ENCODE measurements around the gene PPP1R13B.

PPP1R13B gene

GRCh38 chr14:103847451-103848174 lies at the start of gene PPP1R13B:
Gene PPP1R13B (minus strand): TSS chr14:103847575. CDS start chr14:103847307, 268 bp downstream.
- Histone ChIP-seq H3K9ac (ENCODE audit: low read length) (peak within 1 kb of the TSS; percentile 73), H3K27me3 (ENCODE audit: insufficient read depth, low read length) (0 out of 2 replicates have a peak, but pooled peaks cover 9% of the 10 kb centered on the region), H3K4me2 (ENCODE audit: low read length) (peak within 1 kb of the TSS; percentile 91), H3F3A (ENCODE audit: insufficient read depth, low read length) (no peaks in the 10 kb centered on the region), H3K27ac (ENCODE audit: low read depth, low read length, poor library complexity, severe bottlenecking) (no peak within 1 kb of the TSS), H4K20me1 (ENCODE audit: insufficient read depth, low read length) (no peaks in the 10 kb centered on the region; the same call in 1 of the 2 replicates), H3K4me3 (ENCODE audit: low read depth, low read length, poor library complexity, severe bottlenecking) (peak within 1 kb of the TSS; percentile 79), H3K4me1 (ENCODE audit: insufficient read depth, low read length, severe bottlenecking) (peaks cover 27% of the 10 kb centered on the region), H3K79me2 (ENCODE audit: insufficient read depth, low read length) (peaks cover 12% of the 10 kb centered on the region; the same call in 1 of the 2 replicates), H2AFZ (ENCODE audit: low read length) (no peak within 1 kb of the TSS), H3K9me2 (ENCODE audit: low read depth, low read length) (no peaks in the 10 kb centered on the region), H3K36me3 (ENCODE audit: insufficient read depth, low read length) (no peaks in the 10 kb centered on the region), H3K9me3 (ENCODE audit: low read length) (no peaks in the 10 kb centered on the region)
- TF ChIP-seq CTCF (IDR thresholded peaks at IDR 0.05; ENCODE audit: low read length) (no peak), EZH2 (IDR thresholded peaks at IDR 0.05; ENCODE audit: borderline replicate concordance, low read length) (no peak)

DNA sequence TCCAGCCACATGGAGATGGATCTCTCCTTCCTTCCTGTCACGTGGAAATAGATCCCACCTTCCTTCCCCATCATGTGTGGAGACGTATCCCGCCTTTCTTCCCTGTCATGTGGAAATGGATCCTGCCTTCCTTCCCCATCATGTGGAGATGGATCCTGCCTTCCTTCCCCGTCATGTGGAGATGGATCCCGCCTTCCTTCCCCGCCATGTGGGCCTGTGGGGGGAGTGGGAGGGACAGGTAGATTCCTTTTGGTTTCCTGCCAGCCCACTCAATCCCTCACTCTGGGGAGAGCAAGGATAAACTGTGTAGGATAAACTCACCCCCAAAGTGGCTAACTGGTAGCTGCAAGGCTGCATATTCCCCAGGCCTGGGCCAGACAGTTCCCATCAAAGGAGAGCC lies 49.2 kb upstream of the PPP1R13B start:
- Histone ChIP-seq H3K27ac (ENCODE audit: low read depth, low read length, poor library complexity, severe bottlenecking) (no peak overlapping the region), H3K4me3 (ENCODE audit: low read depth, low read length, poor library complexity, severe bottlenecking) (no peak overlapping the region), H3K79me2 (ENCODE audit: insufficient read depth, low read length) (no peaks in the 10 kb centered on the region), H3K9ac (ENCODE audit: low read length) (no peak overlapping the region), H3K27me3 (ENCODE audit: insufficient read depth, low read length) (no peaks in the 10 kb centered on the region; the same call in 1 of the 2 replicates), H3K4me2 (ENCODE audit: low read length) (no peak overlapping the region), H3F3A (ENCODE audit: insufficient read depth, low read length) (no peaks in the 10 kb centered on the region), H2AFZ (ENCODE audit: low read length) (no peak overlapping the region), H3K36me3 (ENCODE audit: insufficient read depth, low read length) (no peaks in the 10 kb centered on the region), H3K9me2 (ENCODE audit: low read depth, low read length) (no peaks in the 10 kb centered on the region), H3K4me1 (ENCODE audit: insufficient read depth, low read length, severe bottlenecking) (peaks cover 5% of the 10 kb centered on the region), H3K9me3 (ENCODE audit: low read length) (no peaks in the 10 kb centered on the region), H4K20me1 (ENCODE audit: insufficient read depth, low read length) (no peaks in the 10 kb centered on the region)
- no peak for TF ChIP-seq EZH2 (IDR thresholded peaks at IDR 0.05; ENCODE audit: borderline replicate concordance, low read length)

- no peak for TF ChIP-seq CTCF (IDR thresholded peaks at IDR 0.05; ENCODE audit: low read length)
- no peak for TF ChIP-seq EZH2 (IDR thresholded peaks at IDR 0.05; ENCODE audit: borderline replicate concordance, low read length)
- Histone ChIP-seq H3K4me2 (ENCODE audit: low read length) (no peak overlapping the region), H3K27ac (ENCODE audit: low read depth, low read length, poor library complexity, severe bottlenecking) (no peak overlapping the region), H3K4me3 (ENCODE audit: low read depth, low read length, poor library complexity, severe bottlenecking) (no peak overlapping the region), H3K79me2 (ENCODE audit: insufficient read depth, low read length) (no peaks in the 10 kb centered on the region), H3K9me3 (ENCODE audit: low read length) (no peaks in the 10 kb centered on the region), H2AFZ (ENCODE audit: low read length) (no peak overlapping the region), H3K4me1 (ENCODE audit: insufficient read depth, low read length, severe bottlenecking) (peaks cover 5% of the 10 kb centered on the region), H4K20me1 (ENCODE audit: insufficient read depth, low read length) (no peaks in the 10 kb centered on the region), H3K9me2 (ENCODE audit: low read depth, low read length) (no peaks in the 10 kb centered on the region), H3K9ac (ENCODE audit: low read length) (no peak overlapping the region), H3K36me3 (ENCODE audit: insufficient read depth, low read length) (no peaks in the 10 kb centered on the region), H3K27me3 (ENCODE audit: insufficient read depth, low read length) (no peaks in the 10 kb centered on the region; the same call in 1 of the 2 replicates), H3F3A (ENCODE audit: insufficient read depth, low read length) (no peaks in the 10 kb centered on the region)
These were observed 47.3 kb upstream of the PPP1R13B start for GRCh38 chr14:103894723-103895059.
